T-cell (primary cell): Measurements from ENCODE around the gene CETN1. TPM values are rescaled to one million over a fixed set of nuclear protein-coding genes. Genes with fewer than 3 reads are reported as not detected.

Experiments
- ATAC-seq, 4 experiments: fragments of 200-7000 bp in 3 of 4; fragments of 150-1000 bp in 1 of 4; cut with Tn5 transposase; replicated peaks in 1 of 4; 1 replicate in 3 of 4; 2 replicates in 1 of 4; pipeline ENCODE4 v1.10.0; 2021; ENCODE audit warnings: moderate library complexity in 3 of 4, mild to moderate bottlenecking in 2 of 4, moderate number of reproducible peaks in 1 of 4
- CTCF ChIA-PET, 2 donors: fragments of 300-600 bp; sonication (Branson Sonifier 250); formaldehyde crosslinking; loops; one replicate each; lab custom pipeline; 2022; ENCODE audit warnings: antibody characterized with exemption in 2 of 2; lab: Charles Lee
- POLR2A ChIA-PET, 2 donors: fragments of 300-600 bp; sonication (Branson Sonifier 250); formaldehyde crosslinking; loops; one replicate each; lab custom pipeline; 2022; ENCODE audit warnings: antibody characterized with exemption in 2 of 2; lab: Charles Lee
- DNase-seq, 35 experiments: peaks; one replicate each; pipeline versions ENCODE4 v3.0.0 to v3.0.0-alpha.2; 2013 to 2023
- H3K27ac ChIP-seq: one replicate; pipeline ENCODE4 v1.5.1; 2013; ENCODE audit warnings: low read length
- H3K27me3 ChIP-seq, 2 experiments: replicated peaks in 1 of 2; 1 replicate in 1 of 2; 2 replicates in 1 of 2; pipeline versions ENCODE4 v1.6.1 to v1.7.0; 2013; ENCODE audit warnings: low read length in 1 of 2, mixed read lengths in 1 of 2; ENCODE audit not compliant: control insufficient read depth in 2 of 2, insufficient read depth in 2 of 2; ENCODE audit errors: extremely low read depth in 1 of 2
- H3K36me3 ChIP-seq, 2 donors: 1 replicate in 1 of 2; 2 replicates in 1 of 2; pipeline versions ENCODE4 v1.6.1 to v1.7.0; 2013; ENCODE audit warnings: low read length in 1 of 2; ENCODE audit not compliant: control insufficient read depth in 2 of 2, insufficient read depth in 1 of 2; ENCODE audit errors: extremely low read depth in 1 of 2
- H3K4me1 ChIP-seq, 2 experiments: 1 replicate in 1 of 2; 2 replicates in 1 of 2; pipeline versions ENCODE4 v1.6.1 to v1.7.0; 2013; ENCODE audit warnings: low read length in 2 of 2, mixed read lengths in 1 of 2; ENCODE audit not compliant: insufficient read depth in 2 of 2, control insufficient read depth in 1 of 2; ENCODE audit errors: extremely low read depth in 1 of 2
- H3K4me3 ChIP-seq, 2 donors: 1 replicate in 1 of 2; 2 replicates in 1 of 2; pipeline versions ENCODE4 v1.5.1 to v1.7.0; 2013; ENCODE audit warnings: mild to moderate bottlenecking in 2 of 2, low read length in 1 of 2, moderate library complexity in 1 of 2; ENCODE audit not compliant: control insufficient read depth in 1 of 2; ENCODE audit errors: extremely low read depth in 1 of 2
- H3K9me3 ChIP-seq: 2 replicates; pipeline ENCODE4 v1.7.0; 2013
- H3K27ac Mint-ChIP-seq, 2 donors: one replicate each; pipeline ENCODE4 v1.8.0; 2020 to 2021; ENCODE audit warnings: mild to moderate bottlenecking in 2 of 2, mixed read lengths in 2 of 2
- H3K27me3 Mint-ChIP-seq, 2 donors: one replicate each; pipeline ENCODE4 v1.8.0; 2021 to 2022; ENCODE audit warnings: mixed read lengths in 2 of 2
- H3K36me3 Mint-ChIP-seq: one replicate; pipeline ENCODE4 v1.8.0; 2021; ENCODE audit warnings: mixed read lengths
- H3K4me1 Mint-ChIP-seq, 3 donors: one replicate each; pipeline ENCODE4 v1.8.0; 2020 to 2022; ENCODE audit warnings: mixed read lengths in 3 of 3, mild to moderate bottlenecking in 1 of 3
- H3K4me3 Mint-ChIP-seq, 3 donors: one replicate each; pipeline ENCODE4 v1.8.0; 2020 to 2022; ENCODE audit warnings: mild to moderate bottlenecking in 3 of 3, mixed read lengths in 3 of 3, moderate library complexity in 3 of 3
- H3K9me3 Mint-ChIP-seq, 3 donors: one replicate each; pipeline ENCODE4 v1.8.0; 2020 to 2022; ENCODE audit warnings: mixed read lengths in 3 of 3
- WGBS: methylation state at CpG from one replicate; pipeline ENCODE4 v1.1.5; 2013; ENCODE audit warnings: missing lambda C conversion rate; ENCODE audit not compliant: insufficient coverage; 5-methylcytosine and 5-hydroxymethylcytosine counted together
- total RNA-seq, 35 experiments: library from RNA in 6 of 35; stranded (reverse) in 6 of 35; fragments of 120-200 nt in 1 of 35; gene quantifications; one replicate each; pipeline versions ENCODE4 v1.2.1 to v1.2.4 and lab custom pipeline; 2013 to 2026

CETN1 gene
- total RNA-seq (not detected), total RNA-seq (lab: John Stamatoyannopoulos, UW) (0 to 0.09 (median 0) reads per million in 29 experiments)
- total RNA-seq (2013), result not detected

DNA sequence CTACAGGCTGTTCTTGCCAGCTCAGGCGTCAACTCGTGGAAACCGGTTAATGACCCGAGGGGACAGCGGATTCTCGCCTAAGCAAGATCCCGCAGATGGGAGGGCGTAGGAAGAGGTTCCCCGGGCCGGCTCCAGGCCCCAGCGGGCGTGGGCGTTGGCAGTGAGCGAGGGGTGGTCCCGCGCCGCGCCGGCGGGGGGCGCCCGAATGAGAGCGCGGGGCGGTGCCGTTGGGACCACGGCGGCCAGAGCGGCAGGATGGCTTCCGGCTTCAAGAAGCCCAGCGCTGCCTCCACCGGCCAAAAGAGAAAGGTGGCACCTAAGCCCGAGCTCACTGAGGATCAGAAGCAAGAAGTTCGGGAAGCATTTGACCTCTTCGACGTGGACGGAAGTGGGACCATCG, at the start of gene CETN1:
CETN1 (plus strand) TSS at position 227 of the 400 bp plus-strand sequence; CDS start at position 256, 29 bp downstream.
- CTCF ChIA-PET, result no interaction called here
- H3K27me3 ChIP-seq, result peaks cover 0 to 11% of the 10 kb centered on the region in 2 experiments
- H3K4me3 Mint-ChIP-seq, result no peak within 1 kb of the TSS
- H3K9me3 Mint-ChIP-seq, result no peaks in the 10 kb centered on the region
- H3K27ac ChIP-seq, result no peak within 1 kb of the TSS
- no peak within 1 kb of the TSS for H3K27ac Mint-ChIP-seq
- 94% methylated on average over 35 of the region's 38 CpGs for WGBS
- no peaks in the 10 kb centered on the region for H3K36me3 ChIP-seq
- no peaks in the 10 kb centered on the region for H3K9me3 ChIP-seq
- H3K4me1 Mint-ChIP-seq, result no peaks in the 10 kb centered on the region
- no peaks in the 10 kb centered on the region for H3K36me3 Mint-ChIP-seq
- DNase-seq, result no peak
- no peak for ATAC-seq
- no peak within 1 kb of the TSS for H3K4me3 ChIP-seq
- POLR2A ChIA-PET, result no interaction called here
- H3K27me3 Mint-ChIP-seq, result peaks cover 12 to 24% of the 10 kb centered on the region in 2 donors
- no peaks in the 10 kb centered on the region for H3K4me1 ChIP-seq

DNA sequence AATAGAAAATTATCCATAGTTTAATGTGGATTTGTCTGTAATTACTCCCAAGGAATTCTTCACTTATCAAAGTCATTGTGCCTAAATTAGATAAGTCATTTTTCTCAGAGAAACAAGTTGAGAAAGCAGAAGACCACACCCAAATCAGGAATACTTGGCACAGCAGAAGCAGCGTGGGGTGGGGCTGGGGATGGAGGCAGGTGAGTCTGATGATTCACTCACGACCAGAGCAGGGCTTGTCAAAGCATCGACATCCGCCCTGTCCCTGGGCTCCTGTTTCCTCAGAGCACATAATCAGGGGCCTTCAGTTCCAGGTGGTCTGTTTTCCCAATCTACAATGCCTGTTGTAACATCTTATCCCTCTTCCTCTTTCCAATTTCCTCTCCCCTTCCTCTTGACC, 48.2 kb upstream of the CETN1 start:
- no peak overlapping the region for H3K4me3 Mint-ChIP-seq
- POLR2A ChIA-PET, result no interaction called here
- CTCF ChIA-PET, result no interaction called here
- H3K4me3 ChIP-seq, result no peak overlapping the region
- H3K27ac Mint-ChIP-seq, result no peak overlapping the region
- peaks cover 0 to 6% of the 10 kb centered on the region in 2 experiments for H3K27me3 ChIP-seq
- no peaks in the 10 kb centered on the region for H3K9me3 ChIP-seq
- H3K36me3 ChIP-seq, result no peaks in the 10 kb centered on the region
- no peak for ATAC-seq
- no peak for DNase-seq
- H3K27ac ChIP-seq, result no peak overlapping the region
- no peaks in the 10 kb centered on the region for H3K9me3 Mint-ChIP-seq
- no peaks in the 10 kb centered on the region for H3K4me1 Mint-ChIP-seq
- 71% methylated on average over 3 of the region's 4 CpGs for WGBS
- no peaks in the 10 kb centered on the region for H3K4me1 ChIP-seq
- H3K27me3 Mint-ChIP-seq, result peaks cover 12 to 17% of the 10 kb centered on the region in 2 donors
- H3K36me3 Mint-ChIP-seq, result no peaks in the 10 kb centered on the region

DNA sequence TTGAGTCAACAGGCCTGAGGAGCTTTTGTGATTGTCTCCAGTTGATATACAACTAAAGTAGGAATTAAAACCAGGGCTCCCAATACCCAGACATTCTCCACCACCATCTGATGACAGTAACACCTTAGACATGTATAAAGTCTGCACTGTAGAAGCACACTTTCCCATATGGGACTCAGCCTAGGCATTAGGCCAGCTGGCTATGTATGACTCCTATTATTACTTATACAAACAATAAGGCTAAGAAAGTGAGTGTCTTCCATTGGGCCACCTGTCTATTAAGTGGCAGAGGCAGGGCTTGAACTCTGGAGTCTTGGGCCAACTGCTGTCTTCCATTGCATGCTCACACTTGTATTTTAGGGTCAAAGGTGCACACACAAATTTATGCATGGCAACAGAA, 47.5 kb upstream of the CETN1 start:
- Mint-ChIP-seq H3K9me3 (no peaks in the 10 kb centered on the region), H3K27ac (no peak overlapping the region), H3K36me3 (no peaks in the 10 kb centered on the region), H3K4me3 (no peak overlapping the region), H3K4me1 (no peaks in the 10 kb centered on the region), H3K27me3 (peaks cover 12% of the 10 kb centered on the region in 2 donors)
- DNase-seq, result no peak
- Histone ChIP-seq H3K9me3 (no peaks in the 10 kb centered on the region), H3K27me3 (peaks cover 0 to 6% of the 10 kb centered on the region in 2 experiments), H3K4me3 (no peak overlapping the region), H3K36me3 (no peaks in the 10 kb centered on the region), H3K4me1 (no peaks in the 10 kb centered on the region), H3K27ac (no peak overlapping the region)
- POLR2A ChIA-PET, result no interaction called here
- no peak for ATAC-seq
- CTCF ChIA-PET, result no interaction called here

DNA sequence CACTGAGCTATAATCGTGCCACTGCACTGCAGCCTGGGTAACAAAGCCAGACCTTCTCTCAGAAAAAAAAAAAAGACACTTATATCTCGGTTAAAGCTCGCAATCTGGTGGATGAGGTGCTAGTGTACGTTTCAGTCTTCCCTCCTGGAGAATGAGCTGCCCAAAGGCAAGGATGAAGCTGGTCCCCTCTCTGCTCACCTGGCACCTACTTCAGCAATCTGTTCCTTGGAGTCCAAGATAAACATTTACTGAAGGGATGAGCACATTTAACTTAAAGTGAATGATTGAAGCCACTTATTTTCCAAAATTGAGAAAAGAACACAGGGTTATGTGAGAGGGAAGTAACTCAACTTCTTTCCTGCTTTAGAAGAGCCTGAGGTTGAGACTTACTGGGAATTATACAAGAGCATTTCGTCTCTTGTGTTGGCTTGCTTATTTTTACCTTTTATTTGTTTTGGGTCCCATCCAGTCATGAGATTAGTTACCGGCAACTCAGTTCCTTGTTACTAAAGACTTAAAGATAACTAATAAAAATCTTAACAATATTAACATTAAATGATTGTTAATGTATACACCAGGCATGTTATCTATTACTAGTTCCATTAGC, 46.1 kb upstream of the CETN1 start:
- no peaks in the 10 kb centered on the region for H3K4me1 ChIP-seq
- H3K4me1 Mint-ChIP-seq, result no peaks in the 10 kb centered on the region
- H3K36me3 ChIP-seq, result no peaks in the 10 kb centered on the region
- ChIA-PET POLR2A (interaction anchor here in 1 of 2 donors (0.7 kb wide), 1 partner anchor 47 kb away, joined by 4 read pairs; no protein-coding TSS in a partner anchor), CTCF (no interaction called here)
- peaks cover 8 to 9% of the 10 kb centered on the region in 2 donors for H3K27me3 Mint-ChIP-seq
- H3K9me3 Mint-ChIP-seq, result no peaks in the 10 kb centered on the region
- no peak overlapping the region for H3K27ac ChIP-seq
- H3K27me3 ChIP-seq, result peaks cover 0 to 2% of the 10 kb centered on the region in 2 experiments
- H3K4me3 Mint-ChIP-seq, result no peak overlapping the region
- no peak overlapping the region for H3K4me3 ChIP-seq
- ATAC-seq, result no peak
- H3K27ac Mint-ChIP-seq, result no peak overlapping the region
- H3K9me3 ChIP-seq, result no peaks in the 10 kb centered on the region
- DNase-seq, result no peak
- WGBS, result no CpG with 5 or more reads among the region's 6 CpGs
- H3K36me3 Mint-ChIP-seq, result no peaks in the 10 kb centered on the region

DNA sequence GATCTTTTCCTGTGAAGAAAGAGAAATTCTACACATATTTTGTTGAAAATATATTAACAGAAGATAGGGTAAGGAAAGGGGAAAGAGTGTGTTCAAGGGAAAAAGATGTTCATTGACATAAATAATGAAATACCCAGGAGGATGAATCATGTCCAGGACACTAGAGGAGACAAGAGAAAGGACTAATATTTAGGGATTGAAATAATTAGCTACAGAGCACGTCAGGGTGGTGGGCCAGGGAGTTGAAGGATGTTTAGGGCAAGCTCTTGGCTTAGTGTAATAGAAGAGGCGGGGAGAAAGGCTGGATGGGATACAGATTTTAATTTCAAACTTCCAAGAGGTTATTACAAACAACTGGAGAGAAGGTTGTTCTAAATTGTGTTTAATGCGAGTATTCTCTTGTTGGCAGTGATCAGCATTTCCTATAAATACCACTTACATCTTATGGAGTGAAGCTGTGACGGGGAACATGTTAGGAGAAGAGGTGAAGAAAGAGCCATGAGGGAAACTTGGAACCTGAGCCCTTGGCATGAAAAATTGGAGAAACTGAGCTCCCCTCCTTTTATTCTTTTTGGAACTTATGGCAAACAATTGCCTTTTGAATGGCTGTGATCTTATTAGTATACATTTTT, 36.6 kb upstream of the CETN1 start:
- Histone ChIP-seq H3K4me3 (no peak overlapping the region), H3K27ac (no peak overlapping the region), H3K27me3 (peaks cover 0 to 3% of the 10 kb centered on the region in 2 experiments), H3K4me1 (no peaks in the 10 kb centered on the region), H3K36me3 (no peaks in the 10 kb centered on the region), H3K9me3 (no peaks in the 10 kb centered on the region)
- ATAC-seq (no peak), DNase-seq (no peak)
- WGBS, result 20% methylated on average over 1 of the region's 4 CpGs
- H3K27me3 Mint-ChIP-seq, result peaks cover 4 to 9% of the 10 kb centered on the region in 2 donors
- H3K4me1 Mint-ChIP-seq, result no peaks in the 10 kb centered on the region
- ChIA-PET POLR2A (no interaction called here), CTCF (interaction anchor here in 1 of 2 donors (0.6 kb wide), 1 partner anchor 76 kb away, joined by 4 read pairs; no protein-coding TSS in a partner anchor)
- H3K27ac Mint-ChIP-seq, result no peak overlapping the region
- no peaks in the 10 kb centered on the region for H3K9me3 Mint-ChIP-seq
- no peaks in the 10 kb centered on the region for H3K36me3 Mint-ChIP-seq
- H3K4me3 Mint-ChIP-seq, result no peak overlapping the region

DNA sequence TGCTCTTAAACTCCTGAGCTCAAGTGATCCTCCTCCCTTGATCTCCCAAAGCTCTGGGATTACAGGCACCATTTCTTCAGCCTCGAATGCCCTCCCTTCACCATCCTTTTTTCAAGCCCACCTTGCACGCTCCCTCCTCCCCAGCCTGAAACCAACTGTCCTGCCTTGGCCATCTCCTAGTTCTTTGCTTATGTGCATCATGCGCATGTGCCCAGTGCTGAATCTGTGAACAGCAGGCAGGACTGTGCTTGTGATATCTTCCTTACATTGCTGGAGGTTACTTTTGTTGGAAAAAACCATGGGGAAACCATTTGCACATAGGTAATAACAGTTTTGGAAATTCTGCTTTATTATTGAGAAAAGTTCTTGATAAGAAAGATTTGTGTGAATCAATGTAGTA, 30.2 kb upstream of the CETN1 start:
- no peaks in the 10 kb centered on the region for H3K4me1 Mint-ChIP-seq
- H3K27me3 ChIP-seq, result peaks cover 0 to 8% of the 10 kb centered on the region in 2 experiments
- DNase-seq, result no peak
- H3K4me3 Mint-ChIP-seq, result no peak overlapping the region
- H3K36me3 ChIP-seq, result no peaks in the 10 kb centered on the region
- no peaks in the 10 kb centered on the region for H3K36me3 Mint-ChIP-seq
- ChIA-PET CTCF (interaction anchor here in 1 of 2 donors (0.6 kb wide), 1 partner anchor 36 kb away, joined by 3 read pairs; no protein-coding TSS in a partner anchor), POLR2A (no interaction called here)
- no peak for ATAC-seq
- H3K27ac ChIP-seq, result no peak overlapping the region
- no peaks in the 10 kb centered on the region for H3K4me1 ChIP-seq
- no peaks in the 10 kb centered on the region for H3K9me3 ChIP-seq
- no peak overlapping the region for H3K27ac Mint-ChIP-seq
- WGBS, result 77% methylated on average over 3 of the region's 3 CpGs
- H3K27me3 Mint-ChIP-seq, result peaks cover 14 to 17% of the 10 kb centered on the region in 2 donors
- H3K9me3 Mint-ChIP-seq, result no peaks in the 10 kb centered on the region
- no peak overlapping the region for H3K4me3 ChIP-seq
